SK-N-SH treated with all-trans-retinoic acid at 6 μM for 48 hours (cell line): ENCODE data around the gene NUP42.

Experiments used
- ATAC-seq: fragments of 200-7000 bp; cut with Tn5 transposase; 3 replicates; pipeline ENCODE4 v1.9.1; 2020; ENCODE audit warnings: mild to moderate bottlenecking, moderate library complexity
- ARNTL ChIP-seq: fragments of 450-650 bp; formaldehyde crosslinking; IDR thresholded peaks from 2 replicates; pipeline ENCODE4 v1.5.0; 2020; ENCODE audit warnings: low read depth, mild to moderate bottlenecking, moderate library complexity, borderline replicate concordance
- CREB5 ChIP-seq: fragments of 250-450 bp; sonication (Bioruptor Pico); IDR thresholded peaks from 2 replicates; pipeline ENCODE4 v1.5.1; 2020; ENCODE audit warnings: low read depth, mild to moderate bottlenecking, moderate library complexity
- CSRNP3 ChIP-seq: fragments of 250-450 bp; sonication (Bioruptor Pico); IDR thresholded peaks from 2 replicates; pipeline ENCODE4 v1.5.1; 2021; ENCODE audit warnings: mild to moderate bottlenecking, moderate library complexity
- ESRRG ChIP-seq: fragments of 250-450 bp; sonication (Bioruptor Pico); IDR thresholded peaks from 2 replicates; pipeline ENCODE4 v1.6.1; 2021; ENCODE audit warnings: mild to moderate bottlenecking
- GLIS3 ChIP-seq: fragments of 250-450 bp; sonication (Bioruptor Pico); IDR thresholded peaks from 2 replicates; pipeline ENCODE4 v1.5.0; 2020; ENCODE audit warnings: mild to moderate bottlenecking, moderate library complexity
- ISL1 ChIP-seq: fragments of 250-450 bp; sonication (Bioruptor Pico); IDR thresholded peaks from 2 replicates; pipeline ENCODE4 v2.1.2; 2022; ENCODE audit warnings: mild to moderate bottlenecking, moderate library complexity
- OSR1 ChIP-seq: fragments of 250-450 bp; sonication (Bioruptor Pico); IDR thresholded peaks from 2 replicates; pipeline ENCODE4 v1.8.0; 2022; ENCODE audit warnings: moderate library complexity, mild to moderate bottlenecking, inconsistent platforms
- POU6F1 ChIP-seq: fragments of 250-450 bp; sonication (Bioruptor Pico); IDR thresholded peaks from 2 replicates; pipeline ENCODE4 v1.8.0; 2021; ENCODE audit warnings: low read depth, mild to moderate bottlenecking, moderate library complexity, borderline replicate concordance
- PPARA ChIP-seq: fragments of 250-450 bp; sonication (Bioruptor Pico); IDR thresholded peaks from 2 replicates; pipeline ENCODE4 v1.5.0; 2020; ENCODE audit warnings: mild to moderate bottlenecking, borderline replicate concordance
- RARB ChIP-seq: fragments of 250-450 bp; sonication (Bioruptor Pico); IDR thresholded peaks from 2 replicates; pipeline ENCODE4 v1.8.0; 2021; ENCODE audit warnings: mild to moderate bottlenecking, moderate library complexity
- SNAI2 ChIP-seq: fragments of 250-450 bp; sonication (Bioruptor Pico); IDR thresholded peaks from 2 replicates; pipeline ENCODE4 v1.5.0; 2020; ENCODE audit warnings: mild to moderate bottlenecking, moderate library complexity
- TCF4 ChIP-seq: fragments of 250-450 bp; sonication (Bioruptor Pico); IDR thresholded peaks from 2 replicates; pipeline ENCODE4 v1.8.0; 2021; ENCODE audit warnings: mild to moderate bottlenecking, moderate library complexity, borderline replicate concordance
- TOX ChIP-seq: fragments of 250-450 bp; sonication (Bioruptor Pico); IDR thresholded peaks from 2 replicates; pipeline ENCODE4 v1.8.0; 2021; ENCODE audit warnings: mild to moderate bottlenecking, moderate library complexity, borderline replicate concordance
- TSHZ2 ChIP-seq: fragments of 250-450 bp; sonication (Bioruptor Pico); IDR thresholded peaks from 2 replicates; pipeline ENCODE4 v1.5.0; 2020; ENCODE audit warnings: mild to moderate bottlenecking, moderate library complexity
- ZC3H10 ChIP-seq: fragments of 250-450 bp; sonication (Bioruptor Pico); IDR thresholded peaks from 2 replicates; pipeline ENCODE4 v1.5.1; 2021; ENCODE audit warnings: mild to moderate bottlenecking, moderate library complexity
- ZFP3 ChIP-seq: fragments of 250-450 bp; sonication (Bioruptor Pico); IDR thresholded peaks from 2 replicates; pipeline ENCODE4 v1.5.0; 2020; ENCODE audit warnings: mild to moderate bottlenecking, moderate library complexity
- ZFP30 ChIP-seq: fragments of 450-650 bp; formaldehyde crosslinking; IDR thresholded peaks from 2 replicates; pipeline ENCODE4 v1.5.0; 2022; ENCODE audit warnings: mild to moderate bottlenecking, moderate library complexity
- ZNF565 ChIP-seq: fragments of 450-650 bp; formaldehyde crosslinking; conservative IDR thresholded peaks from 2 replicates; pipeline ENCODE4 v1.5.0; 2020; ENCODE audit warnings: low read depth, mild to moderate bottlenecking, moderate library complexity
- ZNF70 ChIP-seq: fragments of 450-650 bp; formaldehyde crosslinking; IDR thresholded peaks from 2 replicates; pipeline ENCODE4 v1.5.0; 2020; ENCODE audit warnings: mild to moderate bottlenecking, moderate library complexity
- ZNF8 ChIP-seq: fragments of 450-650 bp; formaldehyde crosslinking; IDR thresholded peaks from 2 replicates; pipeline ENCODE4 v1.5.0; 2020; ENCODE audit warnings: mild to moderate bottlenecking, moderate library complexity

The NUP42 gene

GRCh38 chr7:23230641-23231101 is 48.8 kb downstream of the NUP42 start:
- ATAC-seq = no peak
- no peak for TF ChIP-seq OSR1 (CRISPR knock-in tag)
- TF ChIP-seq ESRRG (CRISPR knock-in tag) = no peak
- no peak for TF ChIP-seq CSRNP3 (CRISPR knock-in tag)
- TF ChIP-seq RARB (CRISPR knock-in tag) = no peak
- no peak for TF ChIP-seq SNAI2
- no peak for TF ChIP-seq ZNF70 (CRISPR knock-in tag)
- TF ChIP-seq PPARA = no peak
- no peak for TF ChIP-seq ZNF8 (CRISPR knock-in tag)
- TF ChIP-seq TCF4 (CRISPR knock-in tag) = no peak

GRCh38 chr7:23232966-23233365 is 51.1 kb downstream of the NUP42 start:
- no peak for TF ChIP-seq ISL1 (CRISPR knock-in tag)
- TF ChIP-seq TSHZ2 (CRISPR knock-in tag) = no peak
- no peak for TF ChIP-seq ZFP3 (CRISPR knock-in tag)
- TF ChIP-seq ZNF70 (CRISPR knock-in tag) = no peak
- no peak for TF ChIP-seq SNAI2
- no peak for TF ChIP-seq RARB (CRISPR knock-in tag)
- TF ChIP-seq ZFP30 (CRISPR knock-in tag) = no peak
- no peak for TF ChIP-seq POU6F1 (CRISPR knock-in tag)
- no peak for TF ChIP-seq ZNF8 (CRISPR knock-in tag)
- no peak for TF ChIP-seq PPARA
- no peak for TF ChIP-seq OSR1 (CRISPR knock-in tag)
- no peak for TF ChIP-seq ZNF565 (CRISPR knock-in tag)
- TF ChIP-seq GLIS3 (CRISPR knock-in tag) = no peak
- TF ChIP-seq CREB5 (CRISPR knock-in tag) = no peak
- no peak for TF ChIP-seq CSRNP3 (CRISPR knock-in tag)
- TF ChIP-seq ZC3H10 (CRISPR knock-in tag) = no peak
- no peak for TF ChIP-seq ARNTL (CRISPR knock-in tag)
- TF ChIP-seq TCF4 (CRISPR knock-in tag) = no peak
- no peak for ATAC-seq

GRCh38 chr7:23234569-23235296 is 52.9 kb downstream of the NUP42 start:
- peak; percentile 79 for ATAC-seq
- TF ChIP-seq ZNF8 (CRISPR knock-in tag) = no peak
- TF ChIP-seq TOX = no peak
- TF ChIP-seq SNAI2 = no peak
- no peak for TF ChIP-seq TSHZ2 (CRISPR knock-in tag)
- no peak for TF ChIP-seq ZFP30 (CRISPR knock-in tag)
- TF ChIP-seq POU6F1 (CRISPR knock-in tag) = no peak
- no peak for TF ChIP-seq ARNTL (CRISPR knock-in tag)
- TF ChIP-seq TCF4 (CRISPR knock-in tag) = no peak
- no peak for TF ChIP-seq CREB5 (CRISPR knock-in tag)
- TF ChIP-seq PPARA = no peak
- no peak for TF ChIP-seq OSR1 (CRISPR knock-in tag)
- TF ChIP-seq RARB (CRISPR knock-in tag) = no peak
- TF ChIP-seq GLIS3 (CRISPR knock-in tag) = no peak
